HG03432 (cell line): ENCODE data around the gene CSTB.

Experiments
- ATAC-seq: cut with Tn5 transposase; IDR thresholded peaks from one replicate; pipeline ENCODE4 v1.9.1; 2021; ENCODE audit warnings: mild to moderate bottlenecking, moderate library complexity; ENCODE audit not compliant: unreplicated experiment

Gene CSTB

GRCh38 chr21:43793243-43793642 lies 17.1 kb upstream of the CSTB start:
- ATAC-seq: no peak

GRCh38 chr21:43792406-43792805 lies 16.3 kb upstream of the CSTB start:
- no peak for ATAC-seq

- ATAC-seq: no peak
These were observed 14.0 kb upstream of the CSTB start for GRCh38 chr21:43790010-43790524.

DNA sequence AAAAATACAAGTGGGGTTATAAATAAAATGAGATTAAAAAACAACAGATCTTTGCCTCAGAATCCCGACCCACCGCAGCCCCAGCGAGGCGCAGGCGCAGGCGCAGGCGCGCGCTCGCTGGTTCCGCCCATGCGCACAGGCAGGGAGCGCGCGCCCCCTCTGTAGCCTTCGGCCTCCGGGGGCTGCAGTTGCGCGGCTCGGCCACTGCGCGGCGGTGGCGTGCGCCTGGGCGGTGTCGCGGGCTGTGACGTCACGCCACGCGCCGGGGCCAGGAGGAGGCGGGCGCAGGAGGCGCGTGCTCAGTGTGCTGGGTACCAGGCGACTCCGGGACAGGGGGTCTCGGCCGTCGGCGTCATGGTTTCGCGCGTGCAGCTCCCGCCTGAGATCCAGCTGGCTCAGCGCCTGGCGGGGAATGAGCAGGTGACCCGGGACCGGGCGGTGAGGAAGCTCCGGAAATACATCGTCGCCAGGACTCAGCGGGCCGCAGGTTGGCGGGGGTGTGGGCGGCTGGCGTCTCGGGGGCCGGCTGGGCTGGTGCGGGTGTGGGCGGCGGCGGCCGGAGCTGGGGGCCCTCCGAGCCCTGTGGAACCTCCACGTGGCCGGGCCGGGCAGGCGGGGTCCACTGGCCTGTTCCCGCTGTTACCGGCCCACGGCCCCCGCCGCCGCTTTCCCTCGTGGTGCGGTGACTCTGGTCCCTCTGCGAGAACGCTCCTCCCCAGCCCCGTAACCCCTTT lies 13.3 kb upstream of the CSTB start, which contains the start of gene RRP1:
TSS of gene RRP1 (plus strand) at position 302 of the 734 bp plus-strand sequence. CDS start at position 355, 53 bp downstream.
- ATAC-seq: peak; percentile 82

- no peak for ATAC-seq
These were observed 10.8 kb upstream of the CSTB start for GRCh38 chr21:43786807-43787440.

DNA sequence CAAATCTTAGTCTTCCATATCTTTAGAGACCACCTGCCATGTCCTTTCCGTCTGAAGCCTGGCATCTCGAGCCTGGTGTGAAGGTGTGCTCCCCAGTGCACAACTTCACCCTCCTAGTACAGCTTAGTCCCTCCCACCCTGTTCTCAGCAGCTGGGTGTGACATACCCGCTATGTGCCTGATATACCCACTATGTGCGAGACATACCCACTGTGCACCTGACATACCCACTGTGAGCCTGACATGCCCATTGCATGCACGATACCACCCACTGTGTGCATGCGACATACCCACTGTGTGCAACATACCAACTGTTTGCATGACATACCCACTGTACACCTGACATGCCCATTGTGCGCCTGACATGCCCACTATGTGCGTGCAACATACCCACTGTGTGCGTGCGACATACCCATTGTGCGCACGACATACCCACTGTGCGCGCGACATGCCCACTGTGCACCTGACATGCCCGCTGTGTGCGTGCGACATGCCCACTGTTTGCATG lies 10.2 kb upstream of the CSTB start:
- no peak for ATAC-seq

DNA sequence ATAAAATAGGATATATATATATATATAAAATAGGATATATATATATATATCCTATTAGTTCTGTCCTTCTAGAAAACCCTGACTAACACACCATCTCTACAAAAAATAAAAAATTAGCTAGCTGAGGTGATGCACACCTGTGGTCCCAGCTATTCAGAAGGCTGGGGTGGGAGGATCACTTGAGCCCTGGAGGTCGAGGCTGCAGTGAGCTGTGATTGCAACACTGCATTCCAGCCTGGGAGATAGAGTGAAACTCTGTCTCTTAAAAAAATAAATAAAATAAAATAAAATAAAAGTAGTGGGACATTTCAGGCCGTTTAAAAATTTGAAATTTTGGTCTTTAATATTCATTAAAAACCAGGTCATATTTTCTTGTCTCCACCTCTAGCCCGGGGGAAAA lies 9.0 kb upstream of the CSTB start:
- no peak for ATAC-seq

GRCh38 chr21:43783098-43783700 lies 7.1 kb upstream of the CSTB start:
- ATAC-seq: no peak

DNA sequence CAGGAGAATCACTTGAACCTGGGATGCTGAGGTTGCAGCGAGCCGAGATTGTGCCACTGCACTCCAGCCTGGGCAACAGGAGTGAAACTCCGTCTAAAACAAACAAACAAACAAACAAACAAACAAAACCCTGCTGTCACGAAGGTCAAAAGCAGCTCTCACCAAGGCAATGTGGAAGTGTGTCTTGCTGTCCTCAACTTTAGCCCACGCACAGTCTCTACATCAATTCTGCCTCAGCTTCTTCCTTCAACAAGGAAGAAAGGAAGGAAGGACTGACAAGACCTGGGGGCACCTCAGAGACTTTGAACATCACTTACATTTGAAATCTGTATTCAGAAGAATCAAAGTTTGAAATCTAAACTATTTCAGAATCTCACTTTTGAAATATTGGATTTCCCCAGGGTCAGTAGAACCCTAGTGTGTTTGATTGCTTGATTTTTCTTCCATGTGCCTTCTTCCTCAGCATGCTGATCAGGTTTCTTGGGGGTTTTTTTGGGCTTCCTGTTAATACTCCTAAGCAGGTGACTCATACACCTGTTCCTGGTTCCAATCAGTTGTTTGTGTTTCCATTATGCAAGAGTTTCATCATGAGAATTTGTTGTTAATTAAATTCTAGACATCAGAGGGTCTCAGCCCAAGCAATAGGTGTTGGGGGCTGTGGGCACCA lies 6.5 kb upstream of the CSTB start:
- no peak for ATAC-seq

- no peak for ATAC-seq
These were observed 5.7 kb upstream of the CSTB start for GRCh38 chr21:43781846-43782245.

DNA sequence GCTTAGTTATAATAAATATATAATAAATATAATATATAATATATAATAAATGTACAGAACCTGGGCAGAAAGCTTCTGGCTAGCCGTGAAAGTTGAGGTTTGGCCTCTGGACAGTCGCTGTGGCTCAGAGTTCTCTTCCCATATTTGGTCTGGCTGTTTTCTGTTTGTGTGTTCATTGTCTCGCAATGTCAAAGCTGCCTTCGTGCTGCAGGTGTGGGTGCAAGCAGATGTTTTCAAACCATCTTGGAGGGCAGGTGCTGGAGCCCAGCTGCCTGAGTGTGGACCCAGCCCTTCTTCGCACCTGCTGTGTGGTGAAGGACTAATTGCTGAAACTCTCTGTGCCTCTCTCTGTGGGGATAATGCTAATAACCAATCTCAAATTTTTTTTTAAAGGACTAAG lies 3.6 kb upstream of the CSTB start:
- ATAC-seq: no peak

DNA sequence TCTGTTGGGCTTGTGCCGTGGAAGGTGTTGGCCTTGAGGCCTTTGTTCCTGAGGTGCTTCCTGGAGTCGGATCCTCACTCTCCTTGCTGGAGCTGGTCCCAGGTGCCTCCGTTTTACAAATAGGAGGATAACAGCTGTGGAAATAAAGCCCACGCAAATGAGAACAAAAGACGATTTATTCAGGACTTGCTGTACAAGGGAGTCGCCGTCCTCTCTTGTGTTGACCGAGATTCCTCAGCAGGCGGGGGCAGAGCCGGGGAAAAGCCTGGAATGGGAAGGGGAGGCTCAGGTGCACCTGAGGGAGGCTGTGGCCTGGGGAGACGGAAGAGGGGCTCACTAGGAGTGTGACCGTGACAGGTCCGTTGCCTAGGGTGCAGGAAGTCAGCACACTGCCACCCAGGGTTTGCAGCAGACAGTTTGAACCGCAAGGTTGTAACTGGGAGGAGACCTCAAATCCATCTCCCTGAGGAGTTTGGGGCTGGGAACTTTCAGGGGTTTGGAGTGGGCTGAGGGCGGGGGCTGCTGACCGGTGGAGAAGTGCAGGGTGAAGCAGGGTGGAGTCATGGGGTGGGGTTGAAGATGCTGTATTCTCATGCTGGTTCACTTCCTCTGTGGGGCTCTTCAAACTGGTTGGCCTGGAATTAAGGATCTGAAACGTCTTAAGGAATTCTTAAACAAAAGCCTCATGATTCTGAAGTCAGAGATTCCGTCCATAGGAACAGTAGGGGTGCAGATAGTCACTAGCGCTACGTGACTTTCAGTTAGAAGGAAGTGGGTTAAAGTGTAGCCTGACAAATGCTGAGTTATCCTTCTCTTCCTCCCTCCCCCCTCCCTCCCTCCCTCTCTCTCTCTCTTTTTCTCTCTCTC lies 2.6 kb upstream of the CSTB start:
- ATAC-seq: no peak

GRCh38 chr21:43777953-43778352 lies 1.8 kb upstream of the CSTB start:
- ATAC-seq: no peak

DNA sequence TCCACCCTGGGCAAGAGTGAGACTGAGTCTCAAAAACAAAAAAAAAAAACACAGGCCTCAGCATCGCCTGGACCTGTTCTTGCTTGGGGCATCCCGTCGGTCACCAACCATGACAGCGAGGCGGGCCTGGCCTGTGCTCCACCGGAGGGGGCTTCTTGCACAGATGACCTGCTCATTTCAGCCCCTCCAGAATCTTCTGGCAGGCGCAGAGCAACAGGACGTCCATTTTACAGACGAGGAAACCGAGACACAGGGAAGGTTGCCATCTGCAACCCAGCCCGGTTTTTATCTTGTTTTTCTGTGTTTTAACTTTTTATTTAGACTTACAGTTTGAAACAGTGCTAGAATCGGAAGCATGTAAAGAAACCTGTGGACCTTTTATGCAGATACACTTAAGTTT lies 918 bp downstream of the CSTB start:
- ATAC-seq: no peak

DNA sequence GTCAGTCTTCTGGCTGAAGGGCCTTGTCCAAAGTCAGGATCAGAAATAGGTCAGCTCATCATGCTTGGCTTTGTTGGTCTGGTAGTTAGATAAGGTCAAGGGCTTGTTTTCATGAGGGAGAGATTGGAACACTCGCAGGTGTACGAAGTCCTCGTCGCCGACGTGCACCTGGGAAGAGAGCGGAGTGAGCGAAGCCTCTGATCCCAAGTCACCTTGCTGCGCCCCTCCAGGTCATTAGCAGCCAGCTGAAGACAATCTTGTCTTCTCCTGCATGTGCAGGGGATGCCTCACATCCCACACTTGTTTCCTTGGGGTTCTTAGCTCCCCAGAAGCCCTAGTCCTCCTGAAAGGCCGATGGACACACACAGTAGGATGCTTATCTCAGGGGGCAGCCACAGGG lies 1.9 kb downstream of the CSTB start:
- no peak for ATAC-seq

GRCh38 chr21:43772425-43772821 lies 3.7 kb downstream of the CSTB start:
- ATAC-seq: no peak

- no peak for ATAC-seq
These were observed 4.2 kb downstream of the CSTB start for GRCh38 chr21:43771698-43772424.

- ATAC-seq: no peak
These were observed 4.9 kb downstream of the CSTB start for GRCh38 chr21:43771199-43771675.

DNA sequence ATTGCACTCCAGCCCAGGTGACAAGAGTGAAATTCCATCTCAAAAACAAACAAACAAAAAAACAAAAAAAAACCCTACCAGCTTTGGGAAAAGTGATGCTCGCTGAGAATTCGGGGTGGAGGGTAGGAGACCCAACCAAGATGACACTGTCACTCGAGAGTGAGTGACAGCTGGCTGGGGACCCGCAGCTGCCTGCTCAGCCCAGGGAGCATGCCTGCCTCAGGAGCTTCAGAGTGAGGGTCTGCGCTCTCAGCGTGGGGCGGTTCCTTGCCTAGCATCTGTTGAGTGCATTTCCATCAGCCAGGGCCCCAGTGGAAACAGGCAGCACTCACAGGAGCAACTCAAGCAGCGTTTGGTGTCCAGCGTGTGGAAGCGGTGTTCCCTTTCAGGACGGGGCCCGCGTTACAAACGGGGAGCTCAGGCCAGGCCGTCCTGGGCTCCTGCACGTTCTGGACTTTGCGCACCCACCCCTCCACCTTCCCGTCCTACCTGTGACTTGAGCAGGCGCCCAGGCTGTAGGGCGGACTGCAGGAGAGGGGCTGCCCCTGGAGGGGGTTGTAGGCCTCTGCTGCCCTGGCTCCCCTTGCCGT lies 5.9 kb downstream of the CSTB start:
- no peak for ATAC-seq
